BE2C (cell line): Measurements from ENCODE around the gene TTYH3.

Experiments
- DNase-seq: peaks from one replicate; pipeline ENCODE4 v3.0.0-alpha.2; 2020
- H3K27me3 ChIP-seq: fragments of 250-450 bp; sonication (Bioruptor Pico); 2 replicates; pipeline ENCODE4 v1.5.1; 2020; ENCODE audit warnings: mild to moderate bottlenecking
- H3K36me3 ChIP-seq: fragments of 250-450 bp; sonication (Bioruptor Pico); 2 replicates; pipeline ENCODE4 v1.5.1; 2020; ENCODE audit warnings: mild to moderate bottlenecking
- H3K4me1 ChIP-seq: fragments of 250-450 bp; sonication (Bioruptor Pico); 2 replicates; pipeline ENCODE4 v1.5.1; 2020
- H3K4me3 ChIP-seq: 2 replicates; pipeline ENCODE4 v1.5.1; 2011; ENCODE audit warnings: low read depth, low read length
- H3K9me3 ChIP-seq: fragments of 250-450 bp; sonication (Bioruptor Pico); 2 replicates; pipeline ENCODE4 v1.5.1; 2020
- TF ChIP-seq, protein P1 (sequence below): IDR thresholded peaks from 2 replicates; pipeline ENCODE4 v1.5.1; 2012; ENCODE audit warnings: mild to moderate bottlenecking, low read depth, low read length

Gene TTYH3

DNA sequence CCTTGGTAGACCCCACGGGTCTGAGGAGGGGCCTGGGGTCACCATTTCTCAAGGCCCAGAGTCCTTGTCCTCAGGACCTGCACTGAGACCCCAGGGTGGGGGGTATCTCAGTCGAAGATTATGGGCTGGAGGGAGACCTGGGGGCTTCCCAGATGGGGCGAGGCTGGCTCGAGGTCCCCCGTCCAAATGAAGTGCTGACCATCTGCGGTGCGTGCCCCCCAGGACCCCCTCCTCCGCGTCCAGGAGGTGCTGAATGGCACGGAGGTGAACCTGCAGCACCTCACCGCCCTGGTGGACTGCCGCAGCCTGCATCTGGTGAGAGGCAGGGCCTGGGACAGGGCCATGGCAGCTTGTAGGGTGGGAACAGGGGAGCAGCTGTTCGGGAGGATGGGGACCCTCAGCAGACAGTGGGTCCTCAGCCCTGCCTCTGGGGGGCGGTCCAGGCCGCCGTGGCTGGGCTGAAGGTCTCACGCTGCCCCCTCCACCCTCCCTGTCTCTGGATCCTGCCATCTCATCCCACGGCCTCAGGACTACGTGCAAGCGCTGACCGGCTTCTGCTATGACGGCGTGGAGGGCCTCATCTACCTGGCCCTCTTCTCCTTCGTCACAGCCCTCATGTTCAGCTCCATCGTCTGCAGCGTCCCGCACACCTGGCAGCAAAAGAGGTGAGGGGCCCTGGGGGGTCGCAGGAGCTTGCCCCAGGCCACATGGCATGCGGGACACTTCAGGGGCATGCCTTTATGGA, 24.3 kb downstream of the TTYH3 start:
- TF ChIP-seq, protein P1, sequence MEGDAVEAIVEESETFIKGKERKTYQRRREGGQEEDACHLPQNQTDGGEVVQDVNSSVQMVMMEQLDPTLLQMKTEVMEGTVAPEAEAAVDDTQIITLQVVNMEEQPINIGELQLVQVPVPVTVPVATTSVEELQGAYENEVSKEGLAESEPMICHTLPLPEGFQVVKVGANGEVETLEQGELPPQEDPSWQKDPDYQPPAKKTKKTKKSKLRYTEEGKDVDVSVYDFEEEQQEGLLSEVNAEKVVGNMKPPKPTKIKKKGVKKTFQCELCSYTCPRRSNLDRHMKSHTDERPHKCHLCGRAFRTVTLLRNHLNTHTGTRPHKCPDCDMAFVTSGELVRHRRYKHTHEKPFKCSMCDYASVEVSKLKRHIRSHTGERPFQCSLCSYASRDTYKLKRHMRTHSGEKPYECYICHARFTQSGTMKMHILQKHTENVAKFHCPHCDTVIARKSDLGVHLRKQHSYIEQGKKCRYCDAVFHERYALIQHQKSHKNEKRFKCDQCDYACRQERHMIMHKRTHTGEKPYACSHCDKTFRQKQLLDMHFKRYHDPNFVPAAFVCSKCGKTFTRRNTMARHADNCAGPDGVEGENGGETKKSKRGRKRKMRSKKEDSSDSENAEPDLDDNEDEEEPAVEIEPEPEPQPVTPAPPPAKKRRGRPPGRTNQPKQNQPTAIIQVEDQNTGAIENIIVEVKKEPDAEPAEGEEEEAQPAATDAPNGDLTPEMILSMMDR: no peak
- peaks cover 9% of the 10 kb centered on the region; the same call in 1 of the 2 replicates for H3K4me1 ChIP-seq
- no peaks in the 10 kb centered on the region for H3K9me3 ChIP-seq
- H3K4me3 ChIP-seq: no peak overlapping the region
- H3K27me3 ChIP-seq: no peaks in the 10 kb centered on the region
- peaks cover 25% of the 10 kb centered on the region for H3K36me3 ChIP-seq
- no peak for DNase-seq

DNA sequence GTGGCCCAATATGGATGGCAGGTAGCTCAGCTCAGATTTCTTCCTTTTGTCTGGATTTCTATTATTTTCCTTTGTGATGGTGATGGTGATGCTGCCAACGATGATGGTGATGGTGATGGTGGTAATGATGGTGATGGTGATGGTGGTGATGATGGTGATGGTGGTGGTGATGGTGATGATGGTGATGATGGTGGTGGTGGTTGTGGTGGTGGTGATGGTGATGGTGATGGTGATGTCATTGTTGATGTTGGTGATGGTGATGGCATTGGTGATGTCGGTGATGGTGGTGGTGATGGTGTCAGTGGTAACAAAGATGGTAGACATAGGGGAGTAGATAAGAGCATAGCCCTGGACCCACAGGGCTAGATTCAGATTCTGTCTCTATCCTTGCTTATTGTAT, 25.4 kb downstream of the TTYH3 start:
- Histone ChIP-seq H3K4me1 (peaks cover 10% of the 10 kb centered on the region; the same call in 1 of the 2 replicates), H3K9me3 (no peaks in the 10 kb centered on the region), H3K27me3 (no peaks in the 10 kb centered on the region), H3K36me3 (peaks cover 23% of the 10 kb centered on the region), H3K4me3 (no peak overlapping the region)
- DNase-seq: no peak
- TF ChIP-seq, protein P1: no peak

DNA sequence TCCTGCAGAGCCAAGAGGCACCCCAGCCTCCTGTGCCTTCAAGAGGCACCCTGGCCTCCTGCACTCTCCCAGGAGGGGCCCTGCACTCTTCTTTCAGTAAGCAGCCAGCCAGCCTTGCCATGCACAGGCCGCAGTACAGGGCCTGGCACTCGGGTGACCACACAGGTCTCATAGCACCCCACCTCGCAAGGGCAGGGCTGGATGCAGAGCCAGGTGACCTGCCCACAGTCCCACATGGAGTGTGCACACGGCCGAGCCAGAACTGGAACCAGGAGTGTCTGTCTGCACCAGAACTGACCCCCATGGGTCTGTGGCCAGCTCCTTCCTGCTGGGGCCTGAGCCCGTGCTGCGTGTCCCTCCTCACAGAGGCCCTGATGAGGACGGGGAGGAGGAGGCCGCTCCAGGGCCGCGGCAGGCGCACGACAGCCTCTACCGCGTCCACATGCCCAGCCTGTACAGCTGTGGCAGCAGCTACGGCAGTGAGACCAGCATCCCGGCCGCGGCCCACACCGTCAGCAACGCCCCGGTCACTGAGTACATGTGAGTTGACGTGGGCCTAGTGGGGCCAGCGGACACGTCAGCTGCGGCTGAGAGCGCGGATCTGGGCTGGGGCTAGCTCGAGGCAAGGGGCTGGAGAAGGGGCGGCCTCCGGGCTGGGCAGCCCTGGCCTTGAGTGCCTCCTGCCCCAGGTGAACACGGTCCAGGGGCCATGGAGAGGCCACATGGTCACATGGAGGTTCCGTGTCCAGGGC, 26.3 kb downstream of the TTYH3 start:
- Histone ChIP-seq H3K9me3 (no peaks in the 10 kb centered on the region), H3K27me3 (no peaks in the 10 kb centered on the region), H3K36me3 (peaks cover 26% of the 10 kb centered on the region), H3K4me3 (no peak overlapping the region), H3K4me1 (peaks cover 10% of the 10 kb centered on the region; the same call in 1 of the 2 replicates)
- TF ChIP-seq, protein P1: no peak
- DNase-seq: no peak

DNA sequence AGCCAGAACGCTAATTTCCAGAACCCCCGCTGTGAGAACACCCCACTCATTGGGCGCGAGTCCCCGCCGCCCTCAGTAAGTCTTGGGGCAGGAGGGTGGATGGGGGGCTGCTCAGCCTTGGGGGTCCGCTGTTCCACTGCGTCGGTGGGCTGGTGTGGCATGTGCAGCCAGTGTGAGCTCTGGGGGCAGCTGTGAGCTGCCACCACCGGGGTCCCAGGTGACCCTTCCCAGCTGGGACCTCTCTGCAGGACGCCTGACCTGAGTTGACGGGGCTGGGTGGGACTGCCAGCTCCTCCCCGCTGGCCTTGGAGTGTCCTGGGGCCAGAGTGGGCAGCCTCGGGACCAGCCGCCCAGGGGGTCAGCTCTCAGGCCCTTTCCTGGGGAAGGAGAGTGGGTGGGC, 27.2 kb downstream of the TTYH3 start:
- Histone ChIP-seq H3K9me3 (no peaks in the 10 kb centered on the region), H3K4me3 (no peak overlapping the region), H3K36me3 (peaks cover 26% of the 10 kb centered on the region), H3K4me1 (peaks cover 10% of the 10 kb centered on the region; the same call in 1 of the 2 replicates), H3K27me3 (no peaks in the 10 kb centered on the region)
- TF ChIP-seq, protein P1: no peak
- no peak for DNase-seq

DNA sequence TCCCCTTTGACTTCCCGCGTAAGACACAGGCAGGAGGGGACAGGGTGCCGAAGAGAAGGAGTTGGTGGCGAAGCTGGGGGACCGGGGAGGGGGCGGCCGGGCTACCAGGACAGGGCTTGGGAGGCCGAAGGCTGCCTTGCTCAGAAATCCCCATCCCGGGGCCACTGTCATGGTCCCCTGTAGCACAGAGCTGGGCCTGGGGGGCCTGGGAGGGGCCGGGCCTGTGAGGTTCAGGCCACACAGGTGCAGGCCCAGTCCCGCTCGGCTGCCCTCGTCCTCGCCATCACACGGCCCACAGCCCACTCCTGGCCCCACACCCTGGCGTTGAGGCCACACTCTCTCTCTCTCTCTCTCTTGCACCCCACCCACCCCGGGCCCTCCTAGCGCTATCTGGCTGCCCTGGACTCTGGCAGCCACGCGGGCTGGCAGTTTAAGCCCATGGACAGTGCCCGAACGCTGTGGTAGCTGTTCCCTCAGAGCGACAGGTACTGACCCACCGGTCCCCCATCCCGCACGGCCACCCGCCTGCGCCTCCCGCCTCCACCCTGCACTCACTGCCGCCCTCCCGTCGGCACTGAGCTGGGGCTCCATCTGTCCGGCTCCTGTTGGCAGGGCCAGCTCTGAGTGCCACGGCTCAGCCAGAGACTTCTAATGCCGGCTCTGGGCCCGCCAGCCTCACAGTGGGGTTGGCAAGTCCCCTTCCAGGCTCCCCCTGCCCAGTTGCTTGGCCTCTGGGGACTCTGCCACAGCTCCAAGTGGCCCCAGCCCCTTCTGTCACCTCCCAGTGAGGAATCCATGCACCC, 28.0 kb downstream of the TTYH3 start:
- H3K9me3 ChIP-seq: no peaks in the 10 kb centered on the region
- H3K4me1 ChIP-seq: peaks cover 10% of the 10 kb centered on the region; the same call in 1 of the 2 replicates
- H3K36me3 ChIP-seq: peaks cover 26% of the 10 kb centered on the region
- TF ChIP-seq, protein P1: no peak
- no peaks in the 10 kb centered on the region for H3K27me3 ChIP-seq
- no peak for DNase-seq
- H3K4me3 ChIP-seq: no peak overlapping the region
